Measurements from ENCODE around the gene PSMA7.
A peak's percentile ranks its signal among the peaks of the same experiment; 100 is the strongest.
"Not testable (repeated sequence)": the region's sequence is repeated elsewhere in the genome, so short reads cannot be mapped to it uniquely, and the experiment has no call there.

PSMA7 gene

DNA sequence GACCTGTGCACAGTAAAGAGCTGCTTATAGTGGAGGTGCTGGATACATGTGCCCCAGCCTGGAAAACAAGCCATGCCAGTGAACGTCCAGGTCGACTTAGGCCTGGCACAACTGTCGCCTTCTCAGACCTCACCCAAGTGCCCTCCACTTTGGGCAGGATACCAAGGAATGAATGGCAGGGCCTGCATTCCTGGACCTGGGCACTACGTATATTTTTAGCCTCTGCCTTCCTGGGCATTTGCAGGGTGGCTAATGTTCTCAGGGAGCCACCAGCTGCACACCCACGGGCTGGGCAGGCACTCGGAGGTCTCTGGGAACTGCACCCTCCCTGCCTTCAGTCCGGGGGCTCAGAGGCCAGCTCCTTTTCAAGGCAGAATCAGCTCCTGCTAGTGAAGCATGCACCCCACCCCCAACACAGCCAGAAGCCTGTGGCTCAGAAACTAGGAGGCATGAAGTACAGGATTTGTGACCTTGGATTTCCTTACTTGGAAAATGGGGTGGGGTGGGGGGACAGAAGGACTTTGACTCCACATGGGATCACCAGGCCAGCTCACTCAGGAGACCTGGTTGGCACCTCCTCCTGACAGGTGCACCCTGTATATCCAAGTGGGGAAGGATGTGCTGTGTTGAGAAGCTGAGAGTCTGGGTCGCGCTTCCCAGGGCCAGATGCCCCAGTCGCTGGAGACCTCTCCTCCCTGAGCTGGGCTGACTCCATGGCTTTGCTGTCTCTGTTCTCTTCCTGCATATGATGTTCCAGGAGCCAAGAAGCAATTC is 23.4 kb downstream of the PSMA7 start:
- no peak for DNase-seq (ENCODE audit: low read depth in 2 of 2)

DNA sequence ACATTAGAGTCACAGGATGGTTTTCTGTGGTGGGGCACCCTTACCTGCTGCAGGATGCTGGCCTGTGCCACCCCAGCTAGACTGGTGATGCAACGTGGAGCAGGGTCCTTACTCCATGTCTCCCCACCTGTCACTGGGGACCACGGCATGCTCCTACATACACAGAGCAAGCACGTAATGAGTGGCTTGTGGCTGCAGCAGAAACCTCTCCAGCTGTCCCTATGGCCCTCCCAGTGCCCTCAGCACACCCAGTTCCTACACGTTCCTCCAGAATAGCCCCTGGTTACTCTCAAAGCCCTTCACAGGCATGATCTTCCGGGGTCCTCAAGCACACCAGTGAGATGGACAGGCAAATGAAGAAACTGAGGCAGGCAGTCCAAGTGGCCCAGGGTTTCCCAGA is 24.1 kb downstream of the PSMA7 start:
- no peak for DNase-seq (ENCODE audit: low read depth in 2 of 2)

DNA sequence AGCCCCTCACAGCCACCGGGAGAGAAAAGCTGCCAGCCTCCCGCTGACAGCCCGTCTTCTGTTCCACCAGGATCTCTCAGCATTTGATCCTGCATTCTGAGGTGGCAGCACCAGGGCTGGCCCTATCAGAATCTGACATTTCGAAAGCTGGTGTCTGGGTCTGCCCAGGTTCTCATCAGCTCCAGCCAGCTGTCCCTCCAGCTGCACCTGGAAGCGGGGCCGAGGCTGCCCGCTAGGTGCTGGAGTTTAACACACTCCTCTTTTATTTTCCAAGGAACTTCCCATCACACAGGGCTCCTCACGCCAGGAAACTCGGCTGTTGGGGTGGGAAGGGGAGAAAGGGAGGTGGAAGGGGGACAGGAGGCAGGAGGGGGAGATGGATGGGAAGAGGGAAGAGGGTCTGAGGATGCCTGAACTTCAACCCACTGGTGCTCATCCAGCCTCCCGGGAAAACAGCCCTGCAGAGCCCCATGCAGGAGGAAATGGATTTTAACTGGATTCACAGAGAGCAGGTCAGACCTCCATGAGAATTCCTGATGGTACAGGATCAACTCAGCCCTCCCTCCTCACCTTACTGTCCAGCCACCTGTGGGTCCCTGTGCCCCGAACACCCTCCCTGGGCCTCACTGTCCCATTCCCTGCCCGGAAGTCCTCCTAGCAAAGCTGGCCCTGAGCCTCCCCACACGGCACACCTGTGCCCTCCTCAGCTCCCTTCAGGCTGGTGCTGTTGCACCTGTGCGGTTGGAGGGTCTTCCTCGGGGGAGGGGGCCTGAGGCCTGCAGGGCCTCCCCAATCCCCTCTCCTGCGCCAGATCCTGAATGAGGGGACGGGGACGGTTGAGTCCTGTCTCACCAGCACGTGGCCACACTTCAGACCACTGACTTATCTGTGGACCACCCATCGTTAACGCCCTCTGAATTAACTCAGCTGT is 24.8 kb downstream of the PSMA7 start:
- no peak for DNase-seq (ENCODE audit: low read depth in 2 of 2)

DNA sequence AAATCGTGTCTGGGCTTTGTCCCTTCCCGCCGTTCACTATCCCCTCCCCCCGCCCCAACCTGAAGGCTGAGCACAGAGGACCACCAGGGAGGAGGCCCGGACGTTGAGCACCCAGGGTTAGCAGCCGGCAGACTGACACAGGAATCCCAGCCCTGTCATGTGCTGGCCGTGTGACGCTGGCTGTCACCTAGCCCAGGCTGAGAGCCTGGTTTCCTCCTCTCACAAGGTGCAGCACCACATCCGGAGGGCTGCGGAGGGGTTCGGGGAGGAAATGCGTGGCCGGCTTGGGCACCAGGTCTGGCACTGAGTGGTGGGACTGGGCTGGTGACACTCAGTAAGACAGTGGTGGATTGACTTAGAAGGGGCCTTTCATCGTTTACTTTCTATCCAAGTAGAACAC is 25.5 kb downstream of the PSMA7 start:
- peak; percentile 53 to 54 for DNase-seq (ENCODE audit: low read depth in 2 of 2)

DNA sequence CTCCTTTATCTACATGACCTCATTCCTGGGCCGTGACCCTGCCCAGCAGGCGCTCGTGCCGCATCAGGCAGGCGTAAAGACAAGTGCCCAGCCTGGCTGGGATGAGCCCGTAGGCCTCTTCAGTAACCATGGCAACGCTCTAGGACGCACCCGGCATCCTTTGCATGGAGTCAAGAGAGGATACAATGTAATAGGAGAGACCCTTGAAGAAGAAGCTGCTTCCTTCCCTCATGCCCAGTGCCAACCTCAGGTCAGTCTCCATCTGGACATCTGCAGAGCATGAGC is 25.9 kb downstream of the PSMA7 start:
- no peak for DNase-seq (ENCODE audit: low read depth in 2 of 2)

DNA sequence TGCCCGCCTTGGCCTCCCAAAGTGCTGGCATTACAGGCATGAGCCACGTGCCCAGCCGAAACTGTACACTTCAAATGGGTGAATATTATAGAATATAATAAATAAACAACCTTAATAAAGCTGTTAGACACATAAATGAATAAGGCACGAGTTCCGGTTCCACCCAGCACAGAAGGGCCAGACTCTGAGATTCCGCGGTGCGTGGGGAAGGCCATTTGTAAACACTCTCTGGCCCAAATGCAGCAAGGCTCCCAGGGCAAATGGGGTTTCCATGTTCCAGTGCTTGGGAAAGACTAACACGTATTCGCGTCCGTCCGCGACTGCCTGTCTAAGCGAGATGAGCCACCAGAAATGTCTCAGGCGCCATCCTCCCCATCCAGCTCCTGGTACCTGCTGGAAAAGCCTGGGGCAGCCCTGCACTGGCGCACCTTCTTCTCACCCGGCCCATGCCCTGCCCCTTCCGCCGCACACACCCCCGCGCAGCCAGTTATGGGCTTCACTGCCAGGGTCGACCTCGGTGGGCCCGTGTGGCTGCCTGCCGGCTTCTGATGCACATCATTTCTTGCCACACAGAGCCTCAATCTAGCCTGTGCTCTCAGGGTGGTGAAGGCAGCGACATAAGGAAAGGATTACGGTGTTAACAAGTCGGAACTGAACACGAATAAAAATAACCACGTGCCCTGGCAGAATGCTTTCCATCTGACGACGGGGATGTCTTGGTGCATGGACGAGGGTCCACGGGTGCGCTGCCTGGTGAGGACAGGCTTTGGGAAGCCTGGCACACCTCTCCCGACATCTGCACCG is 26.4 kb downstream of the PSMA7 start:
- DNase-seq (ENCODE audit: low read depth in 2 of 2): no peak

DNA sequence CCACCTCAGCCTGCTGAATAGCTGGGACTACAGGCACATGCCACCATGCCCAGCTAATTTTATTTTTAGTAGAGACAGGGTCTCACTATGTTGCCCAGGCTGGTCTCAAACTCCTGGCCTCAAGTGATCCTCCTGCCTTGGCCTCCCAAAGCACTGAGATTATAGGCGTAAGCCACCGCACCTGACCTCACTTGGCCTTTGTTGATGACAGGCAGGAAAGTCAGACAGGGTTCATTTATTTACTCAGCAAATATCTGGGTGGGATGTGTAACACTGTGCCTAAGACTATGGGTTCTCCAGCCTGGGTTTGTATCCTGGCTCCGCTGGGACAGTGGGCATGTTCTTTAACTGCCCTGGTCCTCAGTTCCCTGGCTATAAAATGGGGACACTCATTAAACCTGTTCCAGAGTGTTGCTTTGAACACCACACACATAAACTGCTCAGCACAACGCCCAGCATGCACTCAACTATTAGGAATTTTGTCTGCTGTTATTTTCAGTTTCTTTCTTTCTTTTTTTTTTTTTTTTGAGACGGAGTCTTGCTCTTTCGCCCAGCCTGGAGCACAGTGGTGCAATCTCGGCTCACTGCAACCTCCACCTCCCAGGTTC is 27.3 kb downstream of the PSMA7 start:
- DNase-seq (ENCODE audit: low read depth in 2 of 2): not testable (repeated sequence)

DNA sequence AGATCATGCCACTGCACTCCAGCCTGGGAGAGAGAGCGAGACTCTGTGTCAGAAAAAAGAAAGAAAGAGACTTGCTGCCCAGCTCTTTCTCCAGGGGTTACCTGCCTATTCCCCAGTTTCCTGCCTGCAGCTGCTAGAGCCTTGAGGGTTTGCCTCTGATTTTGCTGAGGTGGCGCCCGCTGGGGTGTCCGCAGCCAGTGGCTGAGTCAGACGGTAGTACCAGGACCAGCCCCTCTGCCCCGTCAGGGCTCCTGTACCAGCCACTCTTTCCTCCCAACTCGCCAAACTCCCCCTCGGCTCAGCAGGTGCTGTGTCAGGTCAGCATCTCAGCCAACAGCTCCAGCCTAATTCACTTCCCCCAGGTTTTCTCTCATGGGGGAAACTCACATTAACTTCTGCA is 28.3 kb downstream of the PSMA7 start:
- no peak for DNase-seq (ENCODE audit: low read depth in 2 of 2)

DNA sequence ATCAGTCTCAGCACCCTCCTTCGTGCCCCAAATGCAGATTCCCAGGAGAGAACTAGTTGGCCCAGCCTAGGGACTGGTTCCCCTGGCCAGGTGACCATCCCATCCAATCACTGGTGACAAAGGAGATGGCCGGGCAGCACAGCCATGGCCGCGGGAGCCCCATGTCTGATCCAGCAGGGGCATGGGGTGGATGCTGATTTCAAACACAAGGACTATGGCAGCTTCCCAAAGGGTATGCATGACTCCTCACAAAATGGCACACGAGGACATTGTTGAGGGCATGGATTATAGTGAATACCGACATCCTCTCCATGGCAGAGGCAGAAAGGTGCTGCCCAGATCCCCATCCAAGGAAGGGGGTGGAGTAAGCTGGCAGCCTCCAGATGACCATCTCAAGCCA is 30.8 kb downstream of the PSMA7 start:
- DNase-seq (ENCODE audit: low read depth in 2 of 2): no peak

DNA sequence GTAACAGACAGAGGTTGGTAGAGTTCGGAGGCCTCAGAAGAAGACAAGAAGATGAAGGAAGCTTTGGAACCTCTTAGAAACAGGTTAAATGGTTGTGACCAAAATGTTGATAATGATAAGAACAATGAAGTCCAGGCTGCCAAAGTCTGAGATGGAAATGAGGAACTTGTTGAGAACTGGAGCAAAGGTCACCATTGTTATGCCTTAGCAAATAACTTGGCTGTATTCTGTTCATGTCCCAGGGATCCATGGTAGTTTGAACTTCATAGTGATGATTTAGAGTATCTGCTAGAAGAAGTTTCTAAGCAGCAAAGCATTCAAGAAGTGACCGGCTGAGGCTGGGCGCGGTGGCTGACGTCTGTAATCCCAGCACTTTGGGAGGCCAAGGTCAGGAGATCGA is 32.0 kb downstream of the PSMA7 start:
- DNase-seq (ENCODE audit: low read depth in 2 of 2): no peak

DNA sequence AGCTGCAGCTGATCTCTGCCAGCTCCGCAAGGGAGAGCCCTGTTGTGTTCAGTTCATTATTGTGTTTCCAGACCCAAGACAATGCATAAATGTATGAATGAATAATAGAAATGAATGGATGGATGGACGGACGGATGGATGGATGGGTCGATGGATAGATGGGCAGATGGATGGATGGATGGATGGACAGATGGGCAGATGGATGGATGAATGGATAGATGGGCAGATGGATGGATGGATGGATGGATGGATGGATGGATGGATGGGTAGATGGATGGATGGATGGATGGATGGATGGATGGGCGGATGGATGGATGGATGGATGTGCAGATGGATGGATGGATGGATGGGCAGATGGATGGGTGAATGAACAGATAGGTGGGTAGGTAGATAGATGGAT is 37.6 kb downstream of the PSMA7 start:
- no peak for DNase-seq (ENCODE audit: low read depth in 2 of 2)

DNA sequence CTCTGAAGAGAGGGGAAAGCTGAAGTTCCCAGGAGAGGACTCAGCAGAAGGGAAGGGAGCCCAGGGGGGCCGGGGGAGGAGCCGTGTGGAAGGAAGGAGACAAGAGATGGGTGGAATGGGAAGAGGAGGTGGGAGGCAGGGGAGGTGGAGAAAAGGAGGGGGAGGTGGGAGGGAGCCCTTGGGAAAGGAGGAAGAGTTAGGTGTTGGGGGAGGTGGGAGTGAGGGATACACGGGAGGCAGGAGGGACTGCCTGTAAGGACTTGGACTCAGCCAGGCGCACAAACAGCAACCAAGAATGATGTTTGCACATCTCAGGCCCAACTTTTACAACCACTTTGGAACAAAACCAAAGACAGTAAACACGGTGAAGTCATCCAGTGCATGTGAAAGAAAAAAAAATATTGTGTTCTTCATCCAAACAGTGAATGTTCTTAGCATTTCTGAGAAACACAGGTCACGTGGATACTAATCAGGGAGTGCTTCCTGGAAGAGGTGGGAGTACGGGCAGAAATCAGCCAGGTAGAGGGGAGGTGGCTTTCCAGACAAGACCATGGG is 38.3 kb downstream of the PSMA7 start:
- no peak for DNase-seq (ENCODE audit: low read depth in 2 of 2)

DNA sequence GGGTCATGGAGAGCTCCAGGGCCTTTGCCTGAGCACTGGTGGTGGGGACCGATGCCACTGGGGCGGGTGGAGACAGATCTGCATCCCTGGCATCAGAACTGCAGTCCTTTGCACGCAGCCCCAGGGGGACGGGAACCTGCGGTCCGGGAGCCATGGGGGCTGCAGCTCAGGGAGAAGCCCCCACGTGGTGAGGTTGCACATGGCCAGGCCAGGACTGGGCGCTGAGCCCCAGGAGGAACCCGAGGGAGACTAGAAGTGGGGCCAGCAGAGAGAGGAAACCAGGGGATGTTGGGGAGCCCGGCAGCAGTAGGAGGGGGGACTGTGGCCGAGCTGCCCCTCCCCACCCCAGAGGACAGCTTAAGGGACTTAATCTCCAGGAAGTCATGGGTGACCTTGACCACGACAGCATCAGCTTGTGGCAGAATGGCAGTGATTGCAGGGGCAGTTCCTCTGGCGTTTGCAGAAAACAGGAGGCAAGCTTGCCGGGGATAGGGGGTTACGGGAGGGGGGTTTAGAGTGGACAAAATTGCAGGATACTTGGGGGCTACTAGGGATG is 38.9 kb downstream of the PSMA7 start:
- no peak for DNase-seq (ENCODE audit: low read depth in 2 of 2)

DNA sequence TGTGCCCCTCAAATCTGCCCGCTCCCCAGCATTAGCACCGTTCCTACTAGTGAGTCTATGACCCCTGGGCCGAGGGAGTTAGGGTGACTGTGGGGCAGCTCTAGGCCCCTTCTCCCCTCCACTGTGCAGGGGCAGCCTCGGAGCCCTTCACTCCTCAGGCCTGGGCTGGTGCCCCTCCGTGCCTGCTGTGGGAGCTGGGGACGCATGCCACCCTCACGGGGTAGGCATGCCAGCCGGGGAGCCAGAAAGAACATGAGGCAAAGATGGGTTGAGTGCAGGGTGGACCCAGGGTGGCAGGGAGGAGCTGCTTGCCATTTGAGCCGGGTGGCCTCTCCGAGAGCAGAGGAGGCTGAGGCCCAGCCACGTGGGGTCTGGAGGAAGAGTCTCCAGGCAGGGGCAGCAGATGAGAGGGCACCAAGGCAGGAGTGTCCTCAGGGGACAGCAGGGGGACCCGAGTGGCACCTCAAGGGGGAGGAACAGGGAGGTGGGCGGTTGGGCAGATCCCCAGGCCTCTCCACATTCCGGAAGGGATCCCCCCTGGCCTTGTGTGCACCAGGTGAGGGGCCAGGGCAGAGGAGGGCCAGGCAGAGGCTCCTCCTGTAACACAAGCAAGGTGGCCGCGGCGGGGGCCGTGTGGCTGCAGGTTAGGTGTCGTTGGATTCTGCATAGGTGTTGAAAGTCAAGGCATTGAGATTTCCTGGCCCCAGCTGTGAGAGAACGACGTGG is 39.5 kb downstream of the PSMA7 start:
- DNase-seq (ENCODE audit: low read depth in 2 of 2): no peak

DNA sequence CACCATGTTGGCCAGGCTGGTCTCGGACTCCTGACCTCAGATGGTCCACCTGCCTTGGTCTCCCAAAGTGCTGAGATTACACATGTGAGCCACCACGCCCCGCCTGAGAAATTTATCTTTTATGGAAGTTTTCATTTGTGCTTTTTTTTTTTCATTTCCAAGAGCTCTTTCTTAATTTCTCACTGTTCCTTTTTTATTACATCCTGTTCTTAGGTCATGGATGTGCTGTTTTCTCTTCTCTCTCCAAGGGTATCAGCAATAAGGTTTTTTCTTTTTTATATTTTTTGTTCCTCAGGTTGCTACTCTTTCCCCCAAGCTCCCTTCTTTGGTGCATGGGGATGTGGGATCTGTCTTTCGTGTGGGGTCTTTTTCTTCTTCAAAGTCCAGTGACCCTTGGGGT is 42.1 kb downstream of the PSMA7 start:
- DNase-seq (ENCODE audit: low read depth in 2 of 2): no peak

DNA sequence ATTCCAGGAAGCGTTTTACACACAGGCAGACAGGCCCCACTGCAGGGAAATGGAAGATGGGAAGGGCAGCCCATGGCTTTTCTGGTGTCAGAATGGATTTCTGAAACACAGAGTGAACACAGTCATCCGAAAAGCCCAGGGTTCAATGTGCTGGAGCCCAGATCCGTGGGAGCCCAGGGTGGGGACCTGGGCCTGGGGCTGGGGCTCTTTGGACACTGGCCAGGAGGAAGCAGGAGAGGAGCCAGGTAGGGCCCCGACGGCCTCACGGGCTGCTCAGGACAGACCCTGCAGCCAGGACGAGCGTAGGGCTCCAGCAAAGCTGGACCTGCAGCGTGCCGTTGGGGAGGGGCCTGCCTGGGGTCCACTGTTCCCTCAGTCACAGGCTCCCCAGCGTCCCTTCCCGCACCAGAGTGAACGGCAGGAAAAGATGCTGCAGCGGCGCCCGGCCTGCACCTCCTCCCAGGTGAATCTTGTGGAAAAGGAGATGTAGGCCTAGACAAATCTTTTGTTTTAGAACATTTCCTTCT is 45.2 kb downstream of the PSMA7 start:
- DNase-seq (ENCODE audit: low read depth in 2 of 2): no peak

DNA sequence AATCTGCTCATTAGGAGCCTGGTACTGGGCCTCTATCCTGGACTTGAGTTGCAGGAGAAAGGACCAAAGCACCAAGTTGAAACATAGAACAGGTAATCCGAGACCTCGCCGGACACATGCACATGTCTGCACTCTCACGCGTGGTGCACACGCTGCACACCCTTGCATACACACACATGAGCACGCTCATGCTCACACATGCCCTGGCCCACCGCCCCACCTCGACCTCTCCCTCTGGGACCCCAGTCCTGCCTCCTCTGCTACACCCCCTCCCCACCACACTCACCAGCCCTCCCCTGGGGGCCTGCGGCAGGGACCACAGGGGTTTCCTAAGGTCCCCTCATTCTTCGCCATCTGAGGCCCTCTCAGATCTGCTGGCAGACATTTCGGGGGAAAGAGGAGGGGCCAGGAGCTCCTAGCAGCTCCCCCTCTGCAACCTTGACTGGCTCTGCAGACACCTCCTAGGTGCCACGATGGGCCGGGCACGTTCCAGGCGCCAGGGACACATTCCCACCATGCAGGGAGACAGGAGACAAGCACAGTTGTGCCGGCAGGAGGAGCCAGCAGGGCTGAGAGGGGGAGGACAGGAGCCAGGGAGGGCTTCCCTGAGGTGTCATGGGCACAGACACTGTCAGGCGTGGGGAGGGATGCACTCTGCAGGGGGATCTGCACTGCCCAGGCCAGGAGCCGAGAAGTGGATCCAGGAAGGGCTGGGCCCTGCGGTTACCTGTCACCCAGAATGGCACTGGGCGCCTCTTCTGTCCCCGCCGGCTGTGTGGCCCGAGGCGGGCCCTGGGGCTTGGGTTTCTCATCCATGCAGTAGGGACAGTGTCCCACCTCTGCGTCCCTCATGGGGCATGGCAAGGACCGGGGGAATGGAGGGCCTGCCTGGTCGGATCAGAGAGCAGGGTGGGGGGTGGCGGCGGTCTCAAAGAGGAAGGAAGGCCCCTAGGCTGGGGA is 46.5 kb downstream of the PSMA7 start:
- DNase-seq (ENCODE audit: low read depth in 2 of 2): no peak

DNA sequence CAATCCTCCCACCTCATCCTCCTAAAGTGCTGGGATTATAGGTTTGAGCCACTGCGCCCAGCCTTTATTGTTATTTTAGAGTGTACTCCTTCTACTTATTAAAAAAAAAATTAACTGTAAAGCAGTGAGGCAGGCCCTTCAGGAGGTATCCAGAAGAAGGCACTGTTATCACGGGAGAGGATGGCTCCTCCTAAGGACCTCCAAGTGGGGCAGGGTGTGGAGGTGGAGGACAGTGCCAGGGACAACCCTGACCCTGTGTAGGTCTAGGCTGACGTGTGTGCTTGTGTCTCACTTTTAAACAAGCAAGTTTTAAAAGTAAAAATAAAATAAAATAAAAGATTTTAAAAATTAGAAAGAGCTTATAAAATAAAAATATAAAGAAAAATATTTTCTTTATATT is 53.8 kb downstream of the PSMA7 start:
- DNase-seq (ENCODE audit: low read depth in 2 of 2): no peak

Measured in stimulated activated CD8-positive, alpha-beta memory T cell treated with anti-CD3 and anti-CD28 coated beads, Interleukin-15, amount 100 ng/mL, for 4 hours (primary cell).